GM23338 (cell line): ENCODE data around the gene PCSK5. TPM values are rescaled to one million over a fixed set of nuclear protein-coding genes. Genes with fewer than 3 reads are reported as not detected.

Experiments used
- ATAC-seq: fragments of 200-7000 bp; cut with Tn5 transposase; 3 replicates; pipeline ENCODE4 v1.9.1; 2020
- DNase-seq: peaks from one replicate; pipeline ENCODE4 v3.0.0-alpha.2; 2015; ENCODE audit warnings: low spot score
- H2AFZ ChIP-seq: fragments of 200-600 bp; sonication (generic); 2 replicates; pipeline ENCODE4 v1.8.0; 2016; ENCODE audit warnings: antibody characterized with exemption, mild to moderate bottlenecking, moderate library complexity
- H3F3A ChIP-seq: fragments of 200-600 bp; sonication (generic); replicated peaks from 2 replicates; pipeline ENCODE4 v1.8.0; 2017; ENCODE audit warnings: antibody characterized with exemption, mixed run types, low read depth
- H3K27ac ChIP-seq: fragments of 200-600 bp; sonication (generic); 2 replicates; pipeline ENCODE4 v1.6.1; 2016; ENCODE audit warnings: low read depth
- H3K27me3 ChIP-seq: fragments of 200-600 bp; sonication (generic); 2 replicates; pipeline ENCODE4 v1.8.0; 2016; ENCODE audit warnings: mild to moderate bottlenecking, mixed run types, moderate library complexity; ENCODE audit not compliant: insufficient read depth
- H3K36me3 ChIP-seq: fragments of 200-600 bp; sonication (generic); 2 replicates; pipeline ENCODE4 v1.8.0; 2016; ENCODE audit warnings: mild to moderate bottlenecking; ENCODE audit not compliant: insufficient read depth
- H3K4me1 ChIP-seq: fragments of 200-600 bp; sonication (generic); 2 replicates; pipeline ENCODE4 v1.8.0; 2016; ENCODE audit warnings: mild to moderate bottlenecking, moderate library complexity; ENCODE audit not compliant: insufficient read depth
- H3K4me2 ChIP-seq: fragments of 200-600 bp; sonication (generic); 2 replicates; pipeline ENCODE4 v1.7.1; 2017; ENCODE audit warnings: mixed run types
- H3K4me3 ChIP-seq: fragments of 200-600 bp; sonication (generic); 2 replicates; pipeline ENCODE4 v1.6.1; 2016; ENCODE audit warnings: mixed run types
- H3K79me2 ChIP-seq: fragments of 200-600 bp; sonication (generic); replicated peaks from 2 replicates; pipeline ENCODE4 v1.8.0; 2017; ENCODE audit warnings: mild to moderate bottlenecking; ENCODE audit not compliant: insufficient read depth
- H3K9me2 ChIP-seq: fragments of 200-600 bp; sonication (generic); 2 replicates; pipeline ENCODE4 v1.8.0; 2017; ENCODE audit not compliant: insufficient read depth
- H4K20me1 ChIP-seq: fragments of 200-600 bp; sonication (generic); replicated peaks from 2 replicates; pipeline ENCODE4 v1.8.0; 2017; ENCODE audit warnings: mild to moderate bottlenecking; ENCODE audit not compliant: insufficient read depth
- H3K27ac Mint-ChIP-seq: 2 replicates; pipeline ENCODE4 v1.8.0; 2020; ENCODE audit warnings: inconsistent platforms, mild to moderate bottlenecking, moderate library complexity, mixed read lengths
- H3K27me3 Mint-ChIP-seq: 3 replicates; pipeline ENCODE4 v1.8.0; 2022; ENCODE audit warnings: low read depth, mild to moderate bottlenecking, moderate library complexity, mixed read lengths, inconsistent platforms; ENCODE audit not compliant: insufficient read depth, poor library complexity
- H3K36me3 Mint-ChIP-seq: 3 replicates; pipeline ENCODE4 v1.8.0; 2021; ENCODE audit warnings: low read depth, mild to moderate bottlenecking, inconsistent platforms, moderate library complexity, mixed read lengths
- H3K4me1 Mint-ChIP-seq: 3 replicates; pipeline ENCODE4 v1.8.0; 2020; ENCODE audit warnings: mild to moderate bottlenecking, inconsistent platforms, mixed read lengths
- H3K4me3 Mint-ChIP-seq: 3 replicates; pipeline ENCODE4 v1.8.0; 2021; ENCODE audit warnings: moderate library complexity, mild to moderate bottlenecking, inconsistent platforms, mixed read lengths
- H3K9me3 Mint-ChIP-seq: 3 replicates; pipeline ENCODE4 v1.8.0; 2020; ENCODE audit warnings: moderate library complexity, mild to moderate bottlenecking, inconsistent platforms, mixed read lengths
- CREB1 ChIP-seq: fragments of 250-450 bp; sonication (Bioruptor Pico); IDR thresholded peaks from 2 replicates; pipeline ENCODE4 v1.5.0; 2020; ENCODE audit warnings: low read depth, mild to moderate bottlenecking, moderate library complexity
- ETS1 ChIP-seq: IDR thresholded peaks from 2 replicates; pipeline ENCODE4 v1.6.1; 2016; ENCODE audit warnings: antibody characterized with exemption
- EZH2 ChIP-seq: fragments of 200-600 bp; sonication (generic); IDR thresholded peaks from one replicate; pipeline ENCODE4 v1.8.0; 2017; ENCODE audit warnings: antibody characterized with exemption, mild to moderate bottlenecking, low read depth; ENCODE audit not compliant: unreplicated experiment
- EZH2phosphoT487 ChIP-seq: fragments of 200-600 bp; sonication (generic); IDR thresholded peaks from one replicate; pipeline ENCODE4 v1.8.1; 2018; ENCODE audit warnings: antibody characterized with exemption; ENCODE audit not compliant: unreplicated experiment
- JUNB ChIP-seq: IDR thresholded peaks from one replicate; pipeline ENCODE4 v1.6.1; 2016; ENCODE audit warnings: antibody characterized with exemption; ENCODE audit not compliant: unreplicated experiment
- NANOG ChIP-seq: IDR thresholded peaks from 2 replicates; pipeline ENCODE4 v1.6.1; 2016; ENCODE audit warnings: antibody characterized with exemption, borderline replicate concordance
- POLR2AphosphoS5 ChIP-seq: IDR thresholded peaks from 2 replicates; pipeline ENCODE4 v1.6.1; 2016; ENCODE audit warnings: antibody characterized with exemption, low read depth
- REST ChIP-seq: IDR thresholded peaks from one replicate; pipeline ENCODE4 v1.6.1; 2018; ENCODE audit warnings: antibody characterized with exemption; ENCODE audit not compliant: unreplicated experiment
- STAT1 ChIP-seq: IDR thresholded peaks from one replicate; pipeline ENCODE4 v1.6.1; 2016; ENCODE audit warnings: antibody characterized with exemption; ENCODE audit not compliant: unreplicated experiment
- ZNF114 ChIP-seq: fragments of 250-450 bp; sonication (Bioruptor Pico); IDR thresholded peaks from 2 replicates; pipeline ENCODE4 v1.5.0; 2020; ENCODE audit warnings: mild to moderate bottlenecking, moderate library complexity
- ZNF331 ChIP-seq: fragments of 250-450 bp; sonication (Bioruptor Pico); IDR thresholded peaks from 2 replicates; pipeline ENCODE4 v1.5.0; 2020; ENCODE audit warnings: low read depth, mild to moderate bottlenecking, moderate library complexity
- ZNF462 ChIP-seq: fragments of 250-450 bp; sonication (Bioruptor Pico); IDR thresholded peaks from 2 replicates; pipeline ENCODE4 v1.5.0; 2020; ENCODE audit warnings: mild to moderate bottlenecking, moderate library complexity
- polyA plus RNA-seq: library from polyadenylated mRNA; unstranded; fragments of >200 nt; fragmentation: Nextera tagmentation; extraction: Ambion mirVana; gene quantifications from 2 replicates; pipeline ENCODE4 v1.2.1, GENCODE V29; 2016
- total RNA-seq: library from RNA; depleted of rRNA; stranded (reverse); fragments of >200 nt; shearing (Covaris generic); gene quantifications from 2 replicates; pipeline ENCODE4 v1.2.3, GENCODE V29; 2014
- TF ChIP-seq, protein P1 (sequence below), 2 experiments: fragments of 200-600 bp in 1 of 2; sonication (generic) in 1 of 2; conservative IDR thresholded peaks; 2 replicates each; pipeline versions ENCODE4 v1.5.1 to v1.6.1; 2016 to 2017; ENCODE audit warnings: antibody characterized with exemption in 2 of 2, low read depth in 2 of 2, mild to moderate bottlenecking in 2 of 2, moderate library complexity in 1 of 2

Gene PCSK5
- total and polyA plus RNA-seq, 2 experiments from 2014 or later, result 12.3 to 34.8 TPM

GRCh38 chr9:75958226-75958625, 67.8 kb downstream of the PCSK5 start:
- no peak for TF ChIP-seq EZH2phosphoT487
- TF ChIP-seq JUNB, result no peak
- TF ChIP-seq, protein P1, sequence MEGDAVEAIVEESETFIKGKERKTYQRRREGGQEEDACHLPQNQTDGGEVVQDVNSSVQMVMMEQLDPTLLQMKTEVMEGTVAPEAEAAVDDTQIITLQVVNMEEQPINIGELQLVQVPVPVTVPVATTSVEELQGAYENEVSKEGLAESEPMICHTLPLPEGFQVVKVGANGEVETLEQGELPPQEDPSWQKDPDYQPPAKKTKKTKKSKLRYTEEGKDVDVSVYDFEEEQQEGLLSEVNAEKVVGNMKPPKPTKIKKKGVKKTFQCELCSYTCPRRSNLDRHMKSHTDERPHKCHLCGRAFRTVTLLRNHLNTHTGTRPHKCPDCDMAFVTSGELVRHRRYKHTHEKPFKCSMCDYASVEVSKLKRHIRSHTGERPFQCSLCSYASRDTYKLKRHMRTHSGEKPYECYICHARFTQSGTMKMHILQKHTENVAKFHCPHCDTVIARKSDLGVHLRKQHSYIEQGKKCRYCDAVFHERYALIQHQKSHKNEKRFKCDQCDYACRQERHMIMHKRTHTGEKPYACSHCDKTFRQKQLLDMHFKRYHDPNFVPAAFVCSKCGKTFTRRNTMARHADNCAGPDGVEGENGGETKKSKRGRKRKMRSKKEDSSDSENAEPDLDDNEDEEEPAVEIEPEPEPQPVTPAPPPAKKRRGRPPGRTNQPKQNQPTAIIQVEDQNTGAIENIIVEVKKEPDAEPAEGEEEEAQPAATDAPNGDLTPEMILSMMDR (conservative IDR thresholded peaks at IDR 0.05; ENCODE audit: low read depth in 2 of 2), result no peak
- no peak for TF ChIP-seq ZNF114 (CRISPR knock-in tag)
- no peak for TF ChIP-seq CREB1 (CRISPR knock-in tag)
- TF ChIP-seq STAT1, result no peak
- no peak for TF ChIP-seq POLR2AphosphoS5
- no peak for TF ChIP-seq ETS1
- no peak for TF ChIP-seq NANOG
- no peak for TF ChIP-seq EZH2
- no peak for TF ChIP-seq ZNF462 (CRISPR knock-in tag)
- no peak for TF ChIP-seq REST
- no peak for TF ChIP-seq ZNF331

More at GRCh38 chr9:75958226-75958625, 67.8 kb downstream of the PCSK5 start:
- H3K9me3 Mint-ChIP-seq, result no peaks in the 10 kb centered on the region
- H2AFZ ChIP-seq, result no peak overlapping the region
- no peaks in the 10 kb centered on the region for H3K36me3 ChIP-seq
- no peaks in the 10 kb centered on the region for H3K27me3 ChIP-seq
- peaks cover 26% of the 10 kb centered on the region for H3K4me1 Mint-ChIP-seq
- H3K4me1 ChIP-seq, result peaks cover 12% of the 10 kb centered on the region
- no peak for ATAC-seq
- no peak overlapping the region for H3K4me2 ChIP-seq
- no peak overlapping the region for H3K27ac ChIP-seq
- no peaks in the 10 kb centered on the region for H3F3A ChIP-seq
- no peak overlapping the region for H3K27ac Mint-ChIP-seq
- H4K20me1 ChIP-seq, result peaks cover 3% of the 10 kb centered on the region; the same call in 1 of the 2 replicates
- no peak overlapping the region for H3K4me3 Mint-ChIP-seq
- peaks cover 61% of the 10 kb centered on the region for H3K79me2 ChIP-seq
- H3K9me2 ChIP-seq, result peaks cover 9% of the 10 kb centered on the region; the same call in 1 of the 2 replicates
- H3K27me3 Mint-ChIP-seq, result peaks cover 7% of the 10 kb centered on the region
- H3K36me3 Mint-ChIP-seq, result no peaks in the 10 kb centered on the region; the same call in 2 of the 3 replicates
- DNase-seq, result no peak
- no peak overlapping the region for H3K4me3 ChIP-seq
